GM12873 (cell line): ENCODE measurements around the gene ATAD3C.

Experiments
- TF ChIP-seq, protein P1 (sequence below): IDR thresholded peaks from 2 replicates; pipeline ENCODE4 v1.5.1; 2012; ENCODE audit warnings: low read depth, mild to moderate bottlenecking, moderate library complexity, low read length, control low read depth; ENCODE audit not compliant: insufficient read depth; ENCODE audit errors: missing control alignments

Gene ATAD3C

DNA sequence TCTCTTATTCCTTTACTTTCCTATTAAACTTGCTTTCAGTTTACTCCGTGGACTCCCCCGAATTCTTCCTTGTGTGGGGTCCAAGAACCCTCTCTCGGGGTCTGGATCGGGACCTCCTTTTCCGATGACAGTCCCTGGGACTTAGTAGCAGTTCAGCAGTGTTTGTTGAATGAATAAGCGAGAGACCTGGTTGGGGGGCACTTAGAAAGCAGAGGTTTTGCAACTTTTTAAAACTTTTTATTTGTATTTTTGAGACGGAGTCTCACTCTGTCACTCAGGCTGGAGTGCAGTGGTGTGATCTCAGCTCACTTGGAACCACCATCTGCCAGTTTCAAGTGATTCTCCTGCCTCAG lies 26.3 kb upstream of the ATAD3C start:
- TF ChIP-seq, protein P1, sequence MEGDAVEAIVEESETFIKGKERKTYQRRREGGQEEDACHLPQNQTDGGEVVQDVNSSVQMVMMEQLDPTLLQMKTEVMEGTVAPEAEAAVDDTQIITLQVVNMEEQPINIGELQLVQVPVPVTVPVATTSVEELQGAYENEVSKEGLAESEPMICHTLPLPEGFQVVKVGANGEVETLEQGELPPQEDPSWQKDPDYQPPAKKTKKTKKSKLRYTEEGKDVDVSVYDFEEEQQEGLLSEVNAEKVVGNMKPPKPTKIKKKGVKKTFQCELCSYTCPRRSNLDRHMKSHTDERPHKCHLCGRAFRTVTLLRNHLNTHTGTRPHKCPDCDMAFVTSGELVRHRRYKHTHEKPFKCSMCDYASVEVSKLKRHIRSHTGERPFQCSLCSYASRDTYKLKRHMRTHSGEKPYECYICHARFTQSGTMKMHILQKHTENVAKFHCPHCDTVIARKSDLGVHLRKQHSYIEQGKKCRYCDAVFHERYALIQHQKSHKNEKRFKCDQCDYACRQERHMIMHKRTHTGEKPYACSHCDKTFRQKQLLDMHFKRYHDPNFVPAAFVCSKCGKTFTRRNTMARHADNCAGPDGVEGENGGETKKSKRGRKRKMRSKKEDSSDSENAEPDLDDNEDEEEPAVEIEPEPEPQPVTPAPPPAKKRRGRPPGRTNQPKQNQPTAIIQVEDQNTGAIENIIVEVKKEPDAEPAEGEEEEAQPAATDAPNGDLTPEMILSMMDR = no peak

DNA sequence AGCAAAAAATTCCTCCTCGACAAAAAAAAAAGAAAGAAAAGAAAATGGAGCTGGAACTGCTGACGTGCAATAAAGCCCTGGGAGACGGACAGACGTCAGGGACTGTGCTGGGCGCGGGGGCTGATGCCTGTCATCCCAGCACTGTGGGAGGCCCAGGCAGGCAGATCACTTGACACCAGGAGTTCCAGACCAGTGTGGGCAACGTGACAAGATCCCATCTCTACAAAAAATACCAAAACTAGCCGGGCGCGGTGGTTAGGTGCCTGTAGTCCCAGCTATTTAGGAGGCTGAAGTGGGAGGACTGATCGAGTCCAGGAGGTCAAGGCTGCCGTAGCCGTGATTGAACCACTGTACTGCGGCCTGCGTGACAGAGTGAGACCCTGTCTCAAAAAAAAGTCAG lies 24.8 kb upstream of the ATAD3C start:
- TF ChIP-seq, protein P1 = no peak

DNA sequence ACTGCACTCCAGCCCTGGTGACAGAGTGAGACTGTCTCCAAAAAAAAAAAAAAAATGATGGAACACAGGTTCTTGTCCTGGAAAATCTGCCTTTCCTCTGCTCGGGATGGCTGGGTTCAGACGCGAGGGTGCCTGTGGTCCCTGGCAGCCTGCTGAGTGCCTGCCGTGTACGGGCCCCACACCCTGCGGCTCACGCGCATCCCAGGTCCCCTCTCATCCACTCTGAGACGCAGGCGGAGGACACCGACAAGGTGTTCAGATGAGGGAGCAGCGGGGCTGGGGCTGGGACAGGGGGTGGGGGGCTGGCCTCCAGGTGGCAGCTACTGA lies 24.1 kb upstream of the ATAD3C start:
- TF ChIP-seq, protein P1 = no peak

DNA sequence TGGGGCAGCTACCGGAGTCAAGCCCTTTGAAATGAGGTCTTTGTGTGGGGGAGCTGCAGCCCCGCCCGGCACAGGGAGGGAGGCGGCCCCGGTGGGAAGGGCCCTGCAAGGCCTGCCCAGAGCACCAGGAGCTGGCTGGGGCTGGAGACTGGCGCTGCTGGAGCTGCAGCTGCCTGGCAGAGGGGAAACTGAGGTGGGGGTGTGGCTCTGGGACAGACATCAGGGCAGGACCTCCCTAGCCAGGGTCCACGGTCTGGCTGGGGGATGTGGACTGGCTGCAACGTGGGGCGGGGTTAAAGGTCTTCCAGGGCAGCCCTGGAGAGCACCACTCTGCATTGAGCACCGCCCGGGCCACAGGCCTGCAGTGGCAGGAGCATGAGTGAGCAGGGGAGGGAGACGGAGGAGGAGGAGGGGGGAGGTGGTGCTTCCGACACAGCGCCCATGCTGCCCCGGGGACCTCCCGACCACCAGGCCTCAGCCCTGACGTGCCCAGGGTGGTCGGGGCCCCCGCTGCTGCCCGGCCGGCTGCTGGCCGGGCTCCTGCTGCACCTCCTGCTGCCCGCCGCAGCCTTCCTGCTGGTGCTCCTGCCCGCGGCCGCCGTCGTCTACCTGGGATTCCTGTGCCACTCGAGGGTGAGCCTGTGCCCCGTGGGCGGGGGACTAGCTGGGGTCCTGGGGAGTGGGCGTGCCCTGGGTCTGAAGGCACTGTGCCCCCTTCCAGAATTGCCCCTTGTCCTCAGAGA lies 23.6 kb upstream of the ATAD3C start:
- TF ChIP-seq, protein P1 = no peak

DNA sequence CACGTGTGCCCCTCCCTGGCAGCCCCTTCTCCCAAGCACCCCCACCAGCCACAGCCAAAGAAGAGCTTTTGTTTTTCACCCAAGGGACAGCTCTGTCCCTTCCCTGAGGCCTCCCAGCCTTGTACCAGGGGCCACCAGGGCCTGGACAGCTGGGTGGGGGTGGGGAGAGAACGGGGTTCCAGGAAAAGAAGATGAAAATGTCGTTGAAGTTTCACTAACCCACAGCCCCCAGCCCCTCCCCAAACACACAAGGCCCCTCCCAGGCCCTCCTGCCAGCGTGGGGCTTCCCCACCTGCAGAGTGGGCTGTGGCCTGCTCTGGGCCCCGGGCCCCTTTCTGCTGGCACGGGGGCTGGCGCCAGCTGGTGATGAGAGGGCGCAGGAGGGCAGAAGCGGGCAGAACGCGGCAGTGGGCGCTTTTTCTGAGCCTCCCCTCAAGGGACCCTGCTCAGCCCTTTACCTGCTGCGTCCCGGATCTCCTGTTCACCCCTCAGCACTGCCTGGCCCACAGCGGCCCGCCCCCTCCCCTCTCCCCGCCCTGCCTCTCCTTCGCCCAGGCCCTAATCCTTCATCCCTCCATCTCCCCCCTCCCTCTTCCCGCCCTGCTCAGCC lies 22.9 kb upstream of the ATAD3C start:
- TF ChIP-seq, protein P1 = no peak

DNA sequence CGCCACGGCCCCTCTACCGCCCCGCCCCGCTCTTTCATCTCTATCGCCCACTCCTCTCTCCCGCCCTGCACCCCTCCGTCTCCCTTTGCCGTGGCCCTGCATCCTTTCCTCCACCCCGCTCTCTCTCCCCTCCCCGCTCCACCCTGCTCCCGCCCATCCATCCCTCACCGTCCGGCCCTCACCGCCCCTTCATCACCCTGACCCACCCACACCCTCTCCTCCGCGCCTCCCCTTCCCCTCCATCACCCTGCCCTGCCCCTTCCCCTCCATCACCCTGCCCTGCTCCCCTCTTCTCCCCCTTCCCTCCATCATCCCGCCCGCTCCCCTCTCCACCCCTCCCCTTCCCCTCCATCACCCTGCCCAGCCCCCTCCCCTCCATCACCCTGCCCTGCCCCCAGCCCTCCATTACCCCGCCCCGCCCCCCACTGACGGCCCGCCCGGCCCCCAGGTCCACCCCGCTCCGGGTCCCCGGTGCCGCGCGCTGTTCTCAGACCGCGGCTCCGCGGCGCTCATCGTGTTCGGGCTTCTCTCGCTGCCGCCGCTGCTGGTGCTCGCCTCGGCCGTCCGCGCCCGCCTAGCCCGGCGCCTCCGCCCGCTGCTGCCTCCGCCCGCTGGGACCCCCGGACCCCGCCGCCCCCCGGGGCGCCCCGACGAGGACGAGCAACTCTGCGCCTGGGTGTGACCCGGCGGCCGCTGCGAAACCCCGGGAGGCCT lies 22.2 kb upstream of the ATAD3C start:
- TF ChIP-seq, protein P1 = no peak

DNA sequence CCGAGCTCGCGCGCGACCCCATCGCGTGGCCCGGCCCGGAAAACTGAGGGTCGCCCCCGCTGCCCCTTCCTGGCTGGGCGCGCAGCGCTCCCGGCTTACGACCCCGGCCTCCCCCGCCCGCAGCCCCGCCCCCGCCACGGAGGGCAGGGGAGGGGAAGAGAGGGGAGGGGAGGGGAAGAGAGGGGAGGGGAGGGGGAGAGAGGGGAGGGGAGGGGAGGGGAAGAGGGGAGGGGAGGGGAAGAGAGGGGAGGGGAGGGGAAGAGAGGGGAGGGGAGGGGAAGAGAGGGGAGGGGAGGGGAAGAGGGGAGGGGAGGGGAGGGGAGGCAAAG lies 21.7 kb upstream of the ATAD3C start:
- TF ChIP-seq, protein P1 = no peak
